ENCODE measurements around the gene STAP1. TPM values are rescaled to one million over a fixed set of nuclear protein-coding genes. Genes with fewer than 3 reads are reported as not detected.

Gene STAP1
- total RNA-seq, 6 experiments from 2014 or later: not detected

- no peaks in the 10 kb centered on the region for H3K36me3 ChIP-seq
- no peak overlapping the region for H3K27ac ChIP-seq
- no peak for DNase-seq
- no peaks in the 10 kb centered on the region for H3K27me3 ChIP-seq
- H3K4me1 ChIP-seq: no peaks in the 10 kb centered on the region
- no peak overlapping the region for H3K4me3 ChIP-seq
- intact Hi-C loops (cut with DNase I): no loop called here
- TF ChIP-seq CTCF (IDR thresholded peaks at IDR 0.05): no peak
- no peak for TF ChIP-seq POLR2A (IDR thresholded peaks at IDR 0.05)
- no peak for ATAC-seq
- no peaks in the 10 kb centered on the region for H3K9me3 ChIP-seq
- 26% methylated on average over 1 of the region's 1 CpG for WGBS (ENCODE audit: insufficient coverage, low coverage, low lambda C conversion rate, missing lambda C conversion rate)
Measured at GRCh38 chr4:67571975-67572374, 13.4 kb downstream of the STAP1 start.

DNA sequence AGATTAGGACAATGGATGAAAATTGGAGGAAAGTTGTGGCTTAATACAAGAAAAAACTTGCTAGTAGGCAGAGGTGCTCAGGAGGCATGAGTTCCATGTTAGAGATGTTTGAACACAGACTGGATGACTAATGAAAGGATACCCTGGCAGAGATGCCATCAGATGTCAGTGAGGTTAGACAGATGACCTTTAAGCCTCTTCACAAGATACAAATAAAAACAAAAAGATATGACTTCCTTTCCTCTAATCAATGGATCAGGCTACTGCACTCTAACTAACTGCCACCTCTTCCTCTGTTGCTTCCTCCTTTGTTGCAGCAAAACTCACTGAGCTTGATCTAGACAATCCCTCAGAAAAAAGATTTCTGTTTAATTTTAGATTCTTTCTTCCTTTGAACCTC lies 14.7 kb downstream of the STAP1 start:
- H3K27me3 ChIP-seq: no peaks in the 10 kb centered on the region
- ATAC-seq: peak in 1 of 4 donors; percentile 45

DNA sequence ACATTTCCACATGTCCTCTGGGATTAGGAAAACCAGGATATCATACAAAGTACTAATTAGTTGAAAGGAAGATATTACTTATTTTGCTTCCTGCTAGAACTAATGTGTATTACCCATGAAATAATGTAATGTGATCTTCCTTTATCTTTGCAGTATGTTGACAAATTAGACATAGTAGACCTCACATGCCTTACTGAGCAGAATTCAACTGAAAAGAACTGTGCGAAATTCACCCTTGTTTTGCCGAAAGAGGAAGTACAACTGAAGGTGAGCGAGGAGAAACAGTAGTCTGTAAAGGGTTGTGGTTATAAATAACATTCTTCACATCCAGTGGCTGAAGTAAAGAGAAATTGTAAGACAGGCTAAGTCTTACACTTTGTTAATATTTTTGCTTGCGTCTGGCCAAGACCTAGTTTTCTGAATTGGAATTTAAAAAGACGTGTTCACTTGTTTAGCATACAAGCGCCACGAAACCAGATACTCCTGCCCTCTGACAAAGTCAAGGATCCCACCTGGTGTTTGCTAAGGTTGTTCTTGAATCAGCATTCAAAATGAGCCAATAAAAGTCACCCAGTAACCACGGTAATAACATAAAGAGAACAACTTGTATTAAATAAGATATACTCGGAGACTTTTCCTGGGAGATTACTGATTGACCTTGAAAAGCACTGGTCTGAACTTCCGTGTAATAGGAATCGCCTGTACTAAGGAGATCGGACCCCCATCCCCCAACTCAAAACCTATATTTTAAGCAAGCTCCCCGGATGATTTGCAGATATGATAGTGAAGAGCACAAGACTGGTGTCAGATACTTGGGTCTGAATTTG lies 16.9 kb downstream of the STAP1 start:
- Histone ChIP-seq H3K9me3 (no peaks in the 10 kb centered on the region), H3K27me3 (no peaks in the 10 kb centered on the region), H3K27ac (no peak overlapping the region), H3K4me3 (no peak overlapping the region), H3K36me3 (no peaks in the 10 kb centered on the region), H3K4me1 (no peaks in the 10 kb centered on the region)
- TF ChIP-seq POLR2A (IDR thresholded peaks at IDR 0.05): no peak
- ATAC-seq (no peak), DNase-seq (no peak)
- intact Hi-C loops (cut with DNase I): no loop called here
- WGBS (ENCODE audit: insufficient coverage, low coverage, low lambda C conversion rate, missing lambda C conversion rate): 74% methylated on average over 13 of the region's 13 CpGs

More for the DNA sequence above, 14.7 kb downstream of the STAP1 start:
- TF ChIP-seq CTCF (IDR thresholded peaks at IDR 0.05) (no peak), POLR2A (IDR thresholded peaks at IDR 0.05) (no peak)
- Histone ChIP-seq H3K4me1 (no peaks in the 10 kb centered on the region), H3K4me3 (no peak overlapping the region), H3K27ac (no peak overlapping the region), H3K36me3 (no peaks in the 10 kb centered on the region), H3K9me3 (no peaks in the 10 kb centered on the region)
- no peak for DNase-seq
- intact Hi-C loops (cut with DNase I): no loop called here

DNA sequence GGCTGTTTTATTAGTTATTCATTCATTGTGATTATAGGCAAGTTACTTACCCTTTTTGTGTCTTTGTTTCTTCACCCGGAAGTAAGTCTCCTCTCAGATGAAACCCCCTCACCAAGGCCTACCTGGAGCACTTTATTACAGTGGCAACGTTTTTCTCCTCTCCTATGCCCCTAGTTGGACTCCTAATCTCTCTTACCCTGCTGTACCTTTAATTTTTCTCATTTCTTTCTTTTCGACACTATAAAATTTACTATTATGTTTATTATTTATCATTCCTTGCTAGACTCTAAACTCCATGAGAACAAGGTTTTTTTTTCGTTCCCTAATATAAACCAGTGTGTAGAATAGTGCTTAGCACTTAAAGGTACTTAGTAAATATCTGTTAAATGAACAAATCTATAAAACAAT lies 17.5 kb downstream of the STAP1 start:
- intact Hi-C loops (cut with DNase I): no loop called here
- ATAC-seq (no peak), DNase-seq (no peak)
- no peak overlapping the region for H3K27ac ChIP-seq
- no peak for TF ChIP-seq CTCF (IDR thresholded peaks at IDR 0.05)
- no peaks in the 10 kb centered on the region for H3K4me1 ChIP-seq
- H3K36me3 ChIP-seq: no peaks in the 10 kb centered on the region
- no peaks in the 10 kb centered on the region for H3K27me3 ChIP-seq
- WGBS (ENCODE audit: insufficient coverage, low coverage, low lambda C conversion rate, missing lambda C conversion rate): 57% methylated on average over 4 of the region's 4 CpGs
- H3K4me3 ChIP-seq: no peak overlapping the region
- H3K9me3 ChIP-seq: no peaks in the 10 kb centered on the region

DNA sequence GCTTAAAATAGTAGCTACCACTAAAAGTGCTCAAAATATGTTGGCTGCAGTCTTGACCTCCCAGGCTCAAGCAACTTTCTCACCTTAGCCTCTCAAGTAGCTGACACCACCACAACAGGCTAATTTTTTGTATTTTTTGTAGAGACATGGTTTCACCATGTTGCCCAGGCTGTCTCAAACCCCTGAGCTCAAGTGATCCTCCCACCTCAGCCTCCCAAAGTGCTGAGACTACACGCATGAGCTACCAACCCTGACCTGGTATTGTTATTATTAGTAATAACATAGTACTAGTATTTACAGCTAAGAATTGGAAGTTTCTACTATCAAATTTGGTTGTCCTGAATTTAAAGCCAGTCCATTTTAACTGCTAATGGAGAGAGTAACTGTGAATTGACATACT lies 18.0 kb downstream of the STAP1 start:
- no peaks in the 10 kb centered on the region for H3K27me3 ChIP-seq
- H3K27ac ChIP-seq: no peak overlapping the region
- WGBS (ENCODE audit: insufficient coverage, low coverage, low lambda C conversion rate, missing lambda C conversion rate): 60% methylated on average over 1 of the region's 1 CpG
- no peaks in the 10 kb centered on the region for H3K9me3 ChIP-seq
- DNase-seq (no peak), ATAC-seq (no peak)
- H3K4me1 ChIP-seq: no peaks in the 10 kb centered on the region
- intact Hi-C loops (cut with DNase I): no loop called here
- no peaks in the 10 kb centered on the region for H3K36me3 ChIP-seq
- H3K4me3 ChIP-seq: no peak overlapping the region
- TF ChIP-seq POLR2A (IDR thresholded peaks at IDR 0.05) (no peak), CTCF (IDR thresholded peaks at IDR 0.05) (no peak)
